ENCODE results near the gene SELENOS. TPM values are rescaled to one million over a fixed set of nuclear protein-coding genes. Genes with fewer than 3 reads are reported as not detected.

The SELENOS gene
- total RNA-seq, 1 donor from 2014 or later, result 46.9 TPM

- H3K4me1 Mint-ChIP-seq (ENCODE audit: low read depth, unreplicated experiment), result no peaks in the 10 kb centered on the region
- H3K9me3 Mint-ChIP-seq (ENCODE audit: unreplicated experiment), result no peaks in the 10 kb centered on the region
- TF ChIP-seq CTCF (IDR thresholded peaks at IDR 0.05; ENCODE audit: partially characterized antibody, unreplicated experiment), result no peak
- no peak overlapping the region for H3K27ac Mint-ChIP-seq (ENCODE audit: unreplicated experiment)
- H3K27me3 Mint-ChIP-seq (ENCODE audit: unreplicated experiment), result peaks cover 7% of the 10 kb centered on the region
- H3K4me3 Mint-ChIP-seq (ENCODE audit: unreplicated experiment), result no peak overlapping the region
- no peak for DNase-seq
- H3K36me3 Mint-ChIP-seq (ENCODE audit: unreplicated experiment), result no peaks in the 10 kb centered on the region
Observed at GRCh38 chr15:101309436-101310160, 32.3 kb upstream of the SELENOS start.

- no peak for TF ChIP-seq CTCF (IDR thresholded peaks at IDR 0.05; ENCODE audit: partially characterized antibody, unreplicated experiment)
- peaks cover 2% of the 10 kb centered on the region for H3K36me3 Mint-ChIP-seq (ENCODE audit: unreplicated experiment)
- no peak for DNase-seq
Observed at GRCh38 chr15:101308604-101309435, 31.5 kb upstream of the SELENOS start.

GRCh38 chr15:101307897-101308603 lies 30.8 kb upstream of the SELENOS start:
- no peaks in the 10 kb centered on the region for H3K9me3 Mint-ChIP-seq (ENCODE audit: unreplicated experiment)
- no peak for DNase-seq

More at GRCh38 chr15:101308604-101309435, 31.5 kb upstream of the SELENOS start:
- Mint-ChIP-seq H3K27ac (ENCODE audit: unreplicated experiment) (no peak overlapping the region), H3K4me3 (ENCODE audit: unreplicated experiment) (no peak overlapping the region), H3K9me3 (ENCODE audit: unreplicated experiment) (no peaks in the 10 kb centered on the region), H3K27me3 (ENCODE audit: unreplicated experiment) (peaks cover 5% of the 10 kb centered on the region), H3K4me1 (ENCODE audit: low read depth, unreplicated experiment) (peaks cover 3% of the 10 kb centered on the region)

GRCh38 chr15:101307048-101307896 lies 30.0 kb upstream of the SELENOS start:
- H3K36me3 Mint-ChIP-seq (ENCODE audit: unreplicated experiment), result peaks cover 4% of the 10 kb centered on the region
- H3K27me3 Mint-ChIP-seq (ENCODE audit: unreplicated experiment), result peaks cover 4% of the 10 kb centered on the region
- no peaks in the 10 kb centered on the region for H3K9me3 Mint-ChIP-seq (ENCODE audit: unreplicated experiment)
- no peak overlapping the region for H3K4me3 Mint-ChIP-seq (ENCODE audit: unreplicated experiment)
- no peak for TF ChIP-seq CTCF (IDR thresholded peaks at IDR 0.05; ENCODE audit: partially characterized antibody, unreplicated experiment)
- H3K4me1 Mint-ChIP-seq (ENCODE audit: low read depth, unreplicated experiment), result peaks cover 13% of the 10 kb centered on the region
- no peak for DNase-seq
- no peak overlapping the region for H3K27ac Mint-ChIP-seq (ENCODE audit: unreplicated experiment)

More at GRCh38 chr15:101307897-101308603, 30.8 kb upstream of the SELENOS start:
- no peak for TF ChIP-seq CTCF (IDR thresholded peaks at IDR 0.05; ENCODE audit: partially characterized antibody, unreplicated experiment)
- Mint-ChIP-seq H3K27ac (ENCODE audit: unreplicated experiment) (no peak overlapping the region), H3K36me3 (ENCODE audit: unreplicated experiment) (peaks cover 4% of the 10 kb centered on the region), H3K4me3 (ENCODE audit: unreplicated experiment) (no peak overlapping the region), H3K4me1 (ENCODE audit: low read depth, unreplicated experiment) (peaks cover 9% of the 10 kb centered on the region), H3K27me3 (ENCODE audit: unreplicated experiment) (peaks cover 4% of the 10 kb centered on the region)

All from glutamatergic neuron (in vitro differentiated cells).